ENCODE results near the gene OR5B17.

Gene OR5B17

DNA sequence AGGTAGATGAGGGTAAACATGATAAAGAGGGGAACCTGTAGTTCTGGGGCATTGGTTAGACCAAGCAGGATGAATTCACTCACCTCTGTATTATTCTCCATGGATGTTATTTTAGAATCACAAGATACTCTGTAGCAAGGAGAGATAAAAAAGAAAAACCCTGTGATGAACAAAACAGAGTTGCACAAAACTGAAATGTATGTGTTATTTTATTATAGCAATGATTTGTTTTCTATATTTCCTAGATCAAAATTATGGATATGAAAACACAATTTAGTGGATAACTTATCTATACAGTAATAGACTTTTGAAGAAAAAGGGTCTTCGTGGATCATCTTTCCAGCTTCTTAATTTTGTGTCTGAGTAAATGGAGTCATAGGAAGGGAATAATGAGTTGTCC is at the start of gene OR5B17:
TSS of gene OR5B17 (minus strand) at position 101 of the 400 bp plus-strand sequence. CDS start at position 101, 0 bp downstream.
- Histone ChIP-seq H3K36me3 (ENCODE audit: control insufficient read depth in 2 of 2, insufficient read depth in 1 of 2, low read length in 2 of 2) (no peaks in the 10 kb centered on the region), H3K4me3 (ENCODE audit: low read depth, low read length) (no peak within 1 kb of the TSS), H3K27ac (ENCODE audit: extremely low read depth, low read depth, low read length) (no peak within 1 kb of the TSS), H3K9me3 (ENCODE audit: control insufficient read depth, insufficient read depth, low read depth, low read length) (no peaks in the 10 kb centered on the region), H3K4me1 (ENCODE audit: control insufficient read depth, insufficient read depth, low read length) (no peaks in the 10 kb centered on the region)
- ChIA-PET POLR2A (no interaction called here), CTCF (interaction anchor here (0.6 kb wide), 1 partner anchor 255 kb away, joined by 5 read pairs; no protein-coding TSS in a partner anchor)
- TF ChIP-seq ZNF223 (tag by site-specific recombination; IDR thresholded peaks at IDR 0.05) (no peak), ZNF292 (tag by site-specific recombination; IDR thresholded peaks at IDR 0.05; ENCODE audit: borderline replicate concordance, low read depth) (no peak), ZNF202 (tag by site-specific recombination; IDR thresholded peaks at IDR 0.05; ENCODE audit: borderline replicate concordance) (no peak), MEIS1 (CRISPR knock-in tag; IDR thresholded peaks at IDR 0.05; ENCODE audit: borderline replicate concordance) (no peak), ZNF555 (tag by site-specific recombination; conservative IDR thresholded peaks at IDR 0.05) (no peak), ZNF792 (tag by site-specific recombination; IDR thresholded peaks at IDR 0.05) (no peak), ZNF623 (tag by site-specific recombination; IDR thresholded peaks at IDR 0.05) (no peak)

DNA sequence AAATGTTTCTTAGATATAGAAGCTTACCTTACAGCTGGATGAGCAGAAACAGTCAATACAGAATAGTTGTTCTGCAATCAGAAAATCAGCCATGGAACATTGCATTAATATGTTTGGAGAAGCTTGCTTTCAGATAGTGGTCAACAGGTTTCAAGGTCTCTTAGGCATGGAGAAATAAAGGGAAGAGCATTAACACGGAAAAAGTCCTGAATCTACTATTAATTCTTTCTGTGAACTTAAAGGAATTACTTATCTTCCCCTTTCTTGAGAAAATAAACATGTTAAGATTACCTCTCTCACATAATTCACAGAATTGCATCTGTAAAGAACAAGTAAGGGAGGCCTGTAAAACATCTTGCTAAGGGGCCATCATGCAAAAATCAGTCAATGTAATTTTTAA is 47.9 kb upstream of the OR5B17 start, which contains the start of gene OR5B3:
TSS of gene OR5B3 (minus strand) at position 101 of the 400 bp plus-strand sequence. CDS start 3,465 bp downstream, outside the sequence.
- Histone ChIP-seq H3K27ac (ENCODE audit: extremely low read depth, low read depth, low read length) (no peak within 1 kb of the TSS), H3K4me3 (ENCODE audit: low read depth, low read length) (no peak within 1 kb of the TSS), H3K9me3 (ENCODE audit: control insufficient read depth, insufficient read depth, low read depth, low read length) (no peaks in the 10 kb centered on the region), H3K4me1 (ENCODE audit: control insufficient read depth, insufficient read depth, low read length) (no peaks in the 10 kb centered on the region), H3K36me3 (ENCODE audit: control insufficient read depth in 2 of 2, insufficient read depth in 1 of 2, low read length in 2 of 2) (no peaks in the 10 kb centered on the region)
- POLR2A ChIA-PET: no interaction called here
- CTCF ChIA-PET: interaction anchor here (0.6 kb wide), 1 partner anchor 424 kb away, joined by 3 read pairs; no protein-coding TSS in a partner anchor
- TF ChIP-seq ZFHX2 (tag by site-specific recombination; conservative IDR thresholded peaks at IDR 0.05) (no peak), ZBTB20 (tag by site-specific recombination; IDR thresholded peaks at IDR 0.05) (no peak), ZNF654 (tag by site-specific recombination; IDR thresholded peaks at IDR 0.05; ENCODE audit: low read depth) (no peak), ZNF626 (tag by site-specific recombination; IDR thresholded peaks at IDR 0.05) (no peak), ZNF354C (tag by site-specific recombination; IDR thresholded peaks at IDR 0.05; ENCODE audit: borderline replicate concordance, low read depth) (no peak), ZNF777 (tag by site-specific recombination; IDR thresholded peaks at IDR 0.05; ENCODE audit: borderline replicate concordance) (no peak), TRIM28 (IDR thresholded peaks at IDR 0.05; ENCODE audit: borderline replicate concordance, low read length) (no peak), ZNF391 (tag by site-specific recombination; IDR thresholded peaks at IDR 0.05; ENCODE audit: borderline replicate concordance, low read depth) (no peak), ZNF629 (tag by site-specific recombination; IDR thresholded peaks at IDR 0.05) (no peak), SETDB1 (IDR thresholded peaks at IDR 0.05; ENCODE audit: insufficient read length, low read length) (no peak), ZBTB17 (tag by site-specific recombination; IDR thresholded peaks at IDR 0.05) (no peak), ZNF529 (tag by site-specific recombination; IDR thresholded peaks at IDR 0.05; ENCODE audit: insufficient replicate concordance) (no peak), GFI1B (tag by site-specific recombination; IDR thresholded peaks at IDR 0.05) (no peak), ZNF2 (tag by site-specific recombination; IDR thresholded peaks at IDR 0.05) (no peak)
- TF ChIP-seq, protein P1, sequence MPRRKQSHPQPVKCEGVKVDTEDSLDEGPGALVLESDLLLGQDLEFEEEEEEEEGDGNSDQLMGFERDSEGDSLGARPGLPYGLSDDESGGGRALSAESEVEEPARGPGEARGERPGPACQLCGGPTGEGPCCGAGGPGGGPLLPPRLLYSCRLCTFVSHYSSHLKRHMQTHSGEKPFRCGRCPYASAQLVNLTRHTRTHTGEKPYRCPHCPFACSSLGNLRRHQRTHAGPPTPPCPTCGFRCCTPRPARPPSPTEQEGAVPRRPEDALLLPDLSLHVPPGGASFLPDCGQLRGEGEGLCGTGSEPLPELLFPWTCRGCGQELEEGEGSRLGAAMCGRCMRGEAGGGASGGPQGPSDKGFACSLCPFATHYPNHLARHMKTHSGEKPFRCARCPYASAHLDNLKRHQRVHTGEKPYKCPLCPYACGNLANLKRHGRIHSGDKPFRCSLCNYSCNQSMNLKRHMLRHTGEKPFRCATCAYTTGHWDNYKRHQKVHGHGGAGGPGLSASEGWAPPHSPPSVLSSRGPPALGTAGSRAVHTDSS (tag by site-specific recombination; IDR thresholded peaks at IDR 0.05): no peak
- TF ChIP-seq, protein P2, sequence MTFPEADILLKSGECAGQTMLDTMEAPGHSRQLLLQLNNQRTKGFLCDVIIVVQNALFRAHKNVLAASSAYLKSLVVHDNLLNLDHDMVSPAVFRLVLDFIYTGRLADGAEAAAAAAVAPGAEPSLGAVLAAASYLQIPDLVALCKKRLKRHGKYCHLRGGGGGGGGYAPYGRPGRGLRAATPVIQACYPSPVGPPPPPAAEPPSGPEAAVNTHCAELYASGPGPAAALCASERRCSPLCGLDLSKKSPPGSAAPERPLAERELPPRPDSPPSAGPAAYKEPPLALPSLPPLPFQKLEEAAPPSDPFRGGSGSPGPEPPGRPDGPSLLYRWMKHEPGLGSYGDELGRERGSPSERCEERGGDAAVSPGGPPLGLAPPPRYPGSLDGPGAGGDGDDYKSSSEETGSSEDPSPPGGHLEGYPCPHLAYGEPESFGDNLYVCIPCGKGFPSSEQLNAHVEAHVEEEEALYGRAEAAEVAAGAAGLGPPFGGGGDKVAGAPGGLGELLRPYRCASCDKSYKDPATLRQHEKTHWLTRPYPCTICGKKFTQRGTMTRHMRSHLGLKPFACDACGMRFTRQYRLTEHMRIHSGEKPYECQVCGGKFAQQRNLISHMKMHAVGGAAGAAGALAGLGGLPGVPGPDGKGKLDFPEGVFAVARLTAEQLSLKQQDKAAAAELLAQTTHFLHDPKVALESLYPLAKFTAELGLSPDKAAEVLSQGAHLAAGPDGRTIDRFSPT (tag by site-specific recombination; IDR thresholded peaks at IDR 0.05): no peak
- TF ChIP-seq, protein P3, sequence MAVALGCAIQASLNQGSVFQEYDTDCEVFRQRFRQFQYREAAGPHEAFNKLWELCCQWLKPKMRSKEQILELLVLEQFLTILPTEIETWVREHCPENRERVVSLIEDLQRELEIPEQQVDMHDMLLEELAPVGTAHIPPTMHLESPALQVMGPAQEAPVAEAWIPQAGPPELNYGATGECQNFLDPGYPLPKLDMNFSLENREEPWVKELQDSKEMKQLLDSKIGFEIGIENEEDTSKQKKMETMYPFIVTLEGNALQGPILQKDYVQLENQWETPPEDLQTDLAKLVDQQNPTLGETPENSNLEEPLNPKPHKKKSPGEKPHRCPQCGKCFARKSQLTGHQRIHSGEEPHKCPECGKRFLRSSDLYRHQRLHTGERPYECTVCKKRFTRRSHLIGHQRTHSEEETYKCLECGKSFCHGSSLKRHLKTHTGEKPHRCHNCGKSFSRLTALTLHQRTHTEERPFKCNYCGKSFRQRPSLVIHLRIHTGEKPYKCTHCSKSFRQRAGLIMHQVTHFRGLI (tag by site-specific recombination; IDR thresholded peaks at IDR 0.05): no peak
- TF ChIP-seq, protein P4, sequence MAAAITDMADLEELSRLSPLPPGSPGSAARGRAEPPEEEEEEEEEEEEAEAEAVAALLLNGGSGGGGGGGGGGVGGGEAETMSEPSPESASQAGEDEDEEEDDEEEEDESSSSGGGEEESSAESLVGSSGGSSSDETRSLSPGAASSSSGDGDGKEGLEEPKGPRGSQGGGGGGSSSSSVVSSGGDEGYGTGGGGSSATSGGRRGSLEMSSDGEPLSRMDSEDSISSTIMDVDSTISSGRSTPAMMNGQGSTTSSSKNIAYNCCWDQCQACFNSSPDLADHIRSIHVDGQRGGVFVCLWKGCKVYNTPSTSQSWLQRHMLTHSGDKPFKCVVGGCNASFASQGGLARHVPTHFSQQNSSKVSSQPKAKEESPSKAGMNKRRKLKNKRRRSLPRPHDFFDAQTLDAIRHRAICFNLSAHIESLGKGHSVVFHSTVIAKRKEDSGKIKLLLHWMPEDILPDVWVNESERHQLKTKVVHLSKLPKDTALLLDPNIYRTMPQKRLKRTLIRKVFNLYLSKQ (tag by site-specific recombination; IDR thresholded peaks at IDR 0.05; ENCODE audit: borderline replicate concordance): no peak
- TF ChIP-seq, protein P5, sequence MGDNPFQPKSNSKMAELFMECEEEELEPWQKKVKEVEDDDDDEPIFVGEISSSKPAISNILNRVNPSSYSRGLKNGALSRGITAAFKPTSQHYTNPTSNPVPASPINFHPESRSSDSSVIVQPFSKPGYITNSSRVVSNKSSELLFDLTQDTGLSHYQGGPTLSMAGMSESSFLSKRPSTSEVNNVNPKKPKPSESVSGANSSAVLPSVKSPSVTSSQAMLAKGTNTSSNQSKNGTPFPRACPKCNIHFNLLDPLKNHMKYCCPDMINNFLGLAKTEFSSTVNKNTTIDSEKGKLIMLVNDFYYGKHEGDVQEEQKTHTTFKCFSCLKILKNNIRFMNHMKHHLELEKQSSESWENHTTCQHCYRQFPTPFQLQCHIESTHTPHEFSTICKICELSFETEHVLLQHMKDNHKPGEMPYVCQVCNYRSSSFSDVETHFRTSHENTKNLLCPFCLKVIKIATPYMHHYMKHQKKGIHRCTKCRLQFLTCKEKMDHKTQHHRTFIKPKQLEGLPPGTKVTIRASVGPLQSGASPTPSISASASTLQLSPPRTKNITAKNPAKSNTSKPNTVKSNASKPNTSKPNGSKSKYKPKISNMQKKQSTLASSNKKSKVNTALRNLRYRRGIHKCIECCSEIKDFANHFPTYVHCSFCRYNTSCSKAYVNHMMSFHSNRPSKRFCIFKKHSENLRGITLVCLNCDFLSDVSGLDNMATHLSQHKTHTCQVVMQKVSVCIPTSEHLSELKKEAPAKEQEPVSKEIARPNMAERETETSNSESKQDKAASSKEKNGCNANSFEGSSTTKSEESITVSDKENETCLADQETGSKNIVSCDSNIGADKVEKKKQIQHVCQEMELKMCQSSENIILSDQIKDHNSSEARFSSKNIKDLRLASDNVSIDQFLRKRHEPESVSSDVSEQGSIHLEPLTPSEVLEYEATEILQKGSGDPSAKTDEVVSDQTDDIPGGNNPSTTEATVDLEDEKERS (tag by site-specific recombination; IDR thresholded peaks at IDR 0.05): no peak

All from HEK293 (cell line).